ENCODE data around the gene DNAJC18.
"Not testable (repeated sequence)": the region's sequence is repeated elsewhere in the genome, so short reads cannot be mapped to it uniquely, and the experiment has no call there.

DNAJC18 gene

GRCh38 chr5:139435676-139436075, 3.6 kb downstream of the DNAJC18 start:
- DNase-seq (ENCODE audit: insufficient read length, low spot score) (no peak), FAIRE-seq (no peak)

GRCh38 chr5:139431706-139432105, 7.6 kb downstream of the DNAJC18 start:
- DNase-seq (ENCODE audit: insufficient read length, low spot score) (no peak), FAIRE-seq (no peak)

GRCh38 chr5:139430015-139430414, 9.3 kb downstream of the DNAJC18 start:
- DNase-seq (ENCODE audit: insufficient read length, low spot score) (no peak), FAIRE-seq (no peak)

- no peak for DNase-seq (ENCODE audit: insufficient read length, low spot score)
- no peak for FAIRE-seq
Observed at GRCh38 chr5:139426203-139426885, 13.0 kb downstream of the DNAJC18 start.

GRCh38 chr5:139425497-139425896, 13.8 kb downstream of the DNAJC18 start:
- FAIRE-seq (no peak), DNase-seq (ENCODE audit: insufficient read length, low spot score) (no peak)

GRCh38 chr5:139422307-139422893, 16.9 kb downstream of the DNAJC18 start:
- FAIRE-seq (peak; percentile 91), DNase-seq (ENCODE audit: insufficient read length, low spot score) (peak; percentile 63)

GRCh38 chr5:139419226-139420192, 19.8 kb downstream of the DNAJC18 start:
- FAIRE-seq: no peak
- no peak for DNase-seq (ENCODE audit: insufficient read length, low spot score)

- DNase-seq (ENCODE audit: insufficient read length, low spot score) (no peak), FAIRE-seq (no peak)
Observed at GRCh38 chr5:139418793-139419192, 20.5 kb downstream of the DNAJC18 start.

GRCh38 chr5:139417214-139417613, 22.1 kb downstream of the DNAJC18 start:
- FAIRE-seq (no peak), DNase-seq (ENCODE audit: insufficient read length, low spot score) (no peak)

- FAIRE-seq (no peak), DNase-seq (ENCODE audit: insufficient read length, low spot score) (no peak)
Observed at GRCh38 chr5:139416651-139417050, 22.7 kb downstream of the DNAJC18 start.

- DNase-seq (ENCODE audit: insufficient read length, low spot score) (no peak), FAIRE-seq (no peak)
Observed at GRCh38 chr5:139415869-139416268, 23.5 kb downstream of the DNAJC18 start.

- FAIRE-seq (peak; percentile 83), DNase-seq (ENCODE audit: insufficient read length, low spot score) (no peak)
Observed at GRCh38 chr5:139415221-139415861, 24.0 kb downstream of the DNAJC18 start.

- FAIRE-seq (peak; percentile 58), DNase-seq (ENCODE audit: insufficient read length, low spot score) (no peak)
Observed at GRCh38 chr5:139414581-139415130, 24.7 kb downstream of the DNAJC18 start.

- FAIRE-seq (peak; percentile 95), DNase-seq (ENCODE audit: insufficient read length, low spot score) (no peak)
Observed at GRCh38 chr5:139413963-139414362, 25.4 kb downstream of the DNAJC18 start.

GRCh38 chr5:139413153-139413552, 26.2 kb downstream of the DNAJC18 start:
- FAIRE-seq (no peak), DNase-seq (ENCODE audit: insufficient read length, low spot score) (no peak)

GRCh38 chr5:139410993-139411828, 28.1 kb downstream of the DNAJC18 start:
- FAIRE-seq (no peak), DNase-seq (ENCODE audit: insufficient read length, low spot score) (no peak)

GRCh38 chr5:139410121-139410992, 29.0 kb downstream of the DNAJC18 start:
- FAIRE-seq (peak; percentile 4), DNase-seq (ENCODE audit: insufficient read length, low spot score) (no peak)

- not testable (repeated sequence) for DNase-seq (ENCODE audit: insufficient read length, low spot score); FAIRE-seq
Observed at GRCh38 chr5:139409116-139409515, 30.2 kb downstream of the DNAJC18 start.

- FAIRE-seq (no peak), DNase-seq (ENCODE audit: insufficient read length, low spot score) (no peak)
Observed at GRCh38 chr5:139408191-139408590, 31.1 kb downstream of the DNAJC18 start.
